K562 (cell line): ENCODE results near the gene GLI1. TPM values are rescaled to one million over a fixed set of nuclear protein-coding genes. Genes with fewer than 3 reads are reported as not detected.

ENCODE experiments used
- ATAC-seq: fragments of 200-7000 bp; cut with Tn5 transposase; 3 replicates; pipeline ENCODE4 v1.9.1; 2020; ENCODE audit warnings: moderate library complexity
- BruUV-seq: library from RNA; stranded (reverse); fragments of 400-500 nt; replicated peaks from 2 replicates; lab custom pipeline; 2021; lab: Mats Ljungman, UMichigan
- CTCF ChIA-PET: fragments of 300-600 bp; formaldehyde crosslinking; extraction: SDS; loops from one replicate; lab custom pipeline; 2021; ENCODE audit warnings: low intra/inter-chr PET ratio; lab: Yijun Ruan, JAX
- POLR2A ChIA-PET: fragments of 300-600, 350-650 bp; sonication (Branson Sonifier 250); formaldehyde crosslinking; extraction: SDS; loops from one replicate; lab custom pipeline; 2021; ENCODE audit warnings: antibody characterized with exemption, inconsistent platforms; lab: Yijun Ruan, JAX
- DNase-seq, 4 experiments: peaks; one replicate each; pipeline versions ENCODE4 v3.0.0 to v3.0.0-alpha.2; 2011 to 2018; ENCODE audit warnings: low spot score in 3 of 4, mixed read lengths in 3 of 4; ENCODE audit errors: extremely low read depth in 1 of 4
- FAIRE-seq: peaks from 2 replicates; lab custom pipeline; 2011; peaks lifted over from hg19 to GRCh38; lab: Jason Lieb, UNC
- H2AFZ ChIP-seq: 2 replicates; pipeline ENCODE4 v1.6.0; 2011; ENCODE audit warnings: low read depth, low read length, control low read depth, inconsistent platforms
- H3K27ac ChIP-seq: fragments of 200-600 bp; 3 replicates; pipeline ENCODE4 v1.8.0; 2011; ENCODE audit warnings: low read depth, mild to moderate bottlenecking, control low read depth, inconsistent platforms, low read length, moderate library complexity, mixed read lengths; ENCODE audit errors: extremely low read depth
- H3K27me3 ChIP-seq, 2 experiments: fragments of 300-600 bp in 1 of 2; 2 replicates in 1 of 2; 3 replicates in 1 of 2; pipeline versions ENCODE4 v1.6.0 to v1.8.0; 2011; ENCODE audit warnings: inconsistent platforms in 2 of 2, low read length in 2 of 2, mild to moderate bottlenecking in 1 of 2, mixed read lengths in 1 of 2, moderate library complexity in 1 of 2; ENCODE audit not compliant: control insufficient read depth in 2 of 2, insufficient read depth in 2 of 2
- H3K36me3 ChIP-seq: fragments of 300-600 bp; 3 replicates; pipeline ENCODE4 v1.8.0; 2011; ENCODE audit warnings: mild to moderate bottlenecking, low read length, inconsistent platforms; ENCODE audit not compliant: control insufficient read depth, insufficient read depth
- H3K4me1 ChIP-seq, 2 experiments: fragments of 200-600 bp in 1 of 2; replicated peaks in 1 of 2; 2 replicates in 1 of 2; 3 replicates in 1 of 2; pipeline versions ENCODE4 v1.5.1 to v1.8.0; 2011; ENCODE audit warnings: inconsistent platforms in 2 of 2, low read length in 2 of 2, mild to moderate bottlenecking in 1 of 2, mixed read lengths in 1 of 2, moderate library complexity in 1 of 2; ENCODE audit not compliant: control insufficient read depth in 2 of 2, insufficient read depth in 2 of 2
- H3K4me2 ChIP-seq: 2 replicates; pipeline ENCODE4 v1.6.1; 2011; ENCODE audit warnings: low read length, control low read depth, inconsistent platforms, mixed read lengths; ENCODE audit not compliant: insufficient read depth
- H3K4me3 ChIP-seq: fragments of 200-600 bp; sonication (generic), shearing (Covaris generic); 2 replicates; pipeline ENCODE4 v1.5.1; 2016; ENCODE audit warnings: control low read depth, inconsistent platforms
- H3K79me2 ChIP-seq: fragments of 200-600 bp; 3 replicates; pipeline ENCODE4 v1.8.0; 2011; ENCODE audit warnings: low read length, inconsistent platforms; ENCODE audit not compliant: control insufficient read depth, insufficient read depth
- H3K9ac ChIP-seq, 2 experiments: 2 replicates each; pipeline versions ENCODE4 v1.6.0 to v1.6.1; 2011; ENCODE audit warnings: low read depth in 2 of 2, low read length in 2 of 2, control low read depth in 1 of 2, inconsistent platforms in 1 of 2, mild to moderate bottlenecking in 1 of 2, mixed read lengths in 1 of 2; ENCODE audit not compliant: insufficient read depth in 1 of 2
- H3K9me1 ChIP-seq: one replicate; pipeline ENCODE4 v1.6.0; 2011; ENCODE audit warnings: inconsistent platforms, mild to moderate bottlenecking, low read length, moderate library complexity; ENCODE audit not compliant: control insufficient read depth, insufficient read depth
- H3K9me3 ChIP-seq: replicated peaks from 2 replicates; pipeline ENCODE4 v1.5.1; 2011; ENCODE audit warnings: low read depth, low read length, inconsistent platforms; ENCODE audit not compliant: control insufficient read depth, insufficient read depth
- H4K20me1 ChIP-seq: replicated peaks from 2 replicates; pipeline ENCODE4 v1.6.1; 2011; ENCODE audit warnings: low read length, inconsistent platforms, mixed read lengths; ENCODE audit not compliant: control insufficient read depth, insufficient read depth
- COPS2 ChIP-seq: fragments of 450-650 bp; conservative IDR thresholded peaks from 2 replicates; pipeline ENCODE4 v1.6.1; 2016; ENCODE audit warnings: mild to moderate bottlenecking, moderate library complexity
- GABPB2 ChIP-seq: fragments of 250-450 bp; sonication (Bioruptor Pico); conservative IDR thresholded peaks from 2 replicates; pipeline ENCODE4 v1.5.1; 2021; ENCODE audit warnings: mild to moderate bottlenecking
- HDAC1 ChIP-seq, 2 experiments: fragments of 450-650 bp; IDR thresholded peaks; 2 replicates each; pipeline ENCODE4 v1.6.1; 2016 to 2017; ENCODE audit warnings: inconsistent platforms in 1 of 2, mild to moderate bottlenecking in 1 of 2, moderate library complexity in 1 of 2
- HSF4 ChIP-seq: fragments of 250-450 bp; sonication (Bioruptor Pico); IDR thresholded peaks from 2 replicates; pipeline ENCODE4 v2.1.2; 2022; ENCODE audit warnings: mild to moderate bottlenecking, moderate library complexity, borderline replicate concordance
- KDM4B ChIP-seq, 2 experiments: fragments of 450-650 bp in 1 of 2; sonication (generic) in 1 of 2; IDR thresholded peaks; 2 replicates each; pipeline ENCODE4 v1.6.1; 2016 to 2017; ENCODE audit warnings: borderline replicate concordance in 2 of 2, antibody characterized with exemption in 1 of 2, low read depth in 1 of 2, mild to moderate bottlenecking in 1 of 2
- LARP7 ChIP-seq: fragments of 450-650 bp; IDR thresholded peaks from 2 replicates; pipeline ENCODE4 v1.6.1; 2016
- PHB ChIP-seq: fragments of 250-450 bp; sonication (Bioruptor Pico); IDR thresholded peaks from 2 replicates; pipeline ENCODE4 v1.5.0; 2021
- POLR2H ChIP-seq: IDR thresholded peaks from 2 replicates; pipeline ENCODE4 v1.6.1; 2016; ENCODE audit warnings: missing genetic modification characterization, low read depth, mild to moderate bottlenecking, control low read depth, missing compliant biosample characterization, moderate library complexity
- ZC3H4 ChIP-seq: sonication (generic); formaldehyde crosslinking; IDR thresholded peaks from 2 replicates; pipeline ENCODE4 v1.9.0; 2021; ENCODE audit warnings: missing genetic modification reagents, borderline replicate concordance
- ZNF263 ChIP-seq: sonication (generic); formaldehyde crosslinking; IDR thresholded peaks from 2 replicates; pipeline ENCODE4 v1.8.0; 2022; ENCODE audit warnings: mild to moderate bottlenecking, missing genetic modification reagents, borderline replicate concordance
- ZNF282 ChIP-seq: sonication (generic); formaldehyde crosslinking; IDR thresholded peaks from 2 replicates; pipeline ENCODE4 v1.8.1; 2023; ENCODE audit warnings: missing genetic modification reagents
- ZNF408 ChIP-seq: fragments of 250-450 bp; sonication (Bioruptor Pico); IDR thresholded peaks from 2 replicates; pipeline ENCODE4 v1.4.0; 2020; ENCODE audit warnings: low read depth, mild to moderate bottlenecking, moderate library complexity
- ZNF586 ChIP-seq: fragments of 450-650 bp; formaldehyde crosslinking; conservative IDR thresholded peaks from 2 replicates; pipeline ENCODE4 v1.4.0; 2020; ENCODE audit warnings: mild to moderate bottlenecking, moderate library complexity
- ZNF77 ChIP-seq: fragments of 250-450 bp; sonication (Bioruptor Pico); IDR thresholded peaks from 2 replicates; pipeline ENCODE4 v1.5.0; 2020
- WGBS: fragments of 100-300 bp; shearing (Covaris generic); methylation state at CpG from one replicate; pipeline ENCODE4 v1.1.6; 2016; ENCODE audit warnings: low coverage, mixed read lengths; ENCODE audit not compliant: insufficient coverage; ENCODE audit errors: missing lambda C conversion rate; 5-methylcytosine and 5-hydroxymethylcytosine counted together
- in situ Hi-C: fragments of 300-500 bp; cut with MboI; formaldehyde crosslinking; loops from 4 replicates; pipeline ENCODE4 v1.15.0; 2018; ENCODE audit warnings: inconsistent platforms, mixed read lengths
- intact Hi-C: fragments of 100-400 bp; cut with micrococcal nuclease; formaldehyde crosslinking; loops from 2 replicates; pipeline ENCODE4 v1.14.2; 2022
- polyA plus RNA-seq, 8 experiments: library from polyadenylated mRNA; depleted of rRNA in 4 of 8; stranded (reverse) in 5 of 8; unstranded in 3 of 8; fragments of >200 nt; fragmentation: Nextera tagmentation in 2 of 8; fragmentation: Illumina TruSeq in 1 of 8; extraction: Ambion mirVana in 2 of 8; extraction: Trizol in 1 of 8; gene quantifications; 2 replicates each; pipeline versions ENCODE4 v1.2.1 to v1.2.3, GENCODE V29; 2011 to 2014; ENCODE audit warnings: inconsistent platforms in 1 of 8, missing spikeins in 1 of 8
- total RNA-seq, 7 experiments: library from RNA; depleted of rRNA in 6 of 7; stranded (reverse); fragments of >200 nt in 6 of 7; fragmentation: Illumina TruSeq in 2 of 7; extraction: Trizol in 2 of 7; gene quantifications; 2 replicates each; pipeline versions ENCODE4 v1.2.1 to v1.2.3, GENCODE V29; 2011 to 2021; ENCODE audit warnings: low replicate concordance in 1 of 7
- TF ChIP-seq, protein P1 (sequence below): sonication (generic); formaldehyde crosslinking; IDR thresholded peaks from 2 replicates; pipeline ENCODE4 v1.8.1; 2022; ENCODE audit warnings: missing genetic modification reagents
- TF ChIP-seq, protein P2 (sequence below): fragments of 250-450 bp; sonication (Bioruptor Pico); IDR thresholded peaks from 2 replicates; pipeline ENCODE4 v1.4.0; 2020; ENCODE audit warnings: mild to moderate bottlenecking, moderate library complexity
- TF ChIP-seq, protein P3 (sequence below): IDR thresholded peaks from 2 replicates; pipeline ENCODE4 v1.6.1; 2014; ENCODE audit warnings: antibody characterized with exemption

The GLI1 gene
- total and polyA plus RNA-seq, 9 of the 15 experiments (the other 6 are each of a cell fraction or from before 2014, with no cell fraction given), result 0.24 to 3.7 (median 0.61) TPM

DNA sequence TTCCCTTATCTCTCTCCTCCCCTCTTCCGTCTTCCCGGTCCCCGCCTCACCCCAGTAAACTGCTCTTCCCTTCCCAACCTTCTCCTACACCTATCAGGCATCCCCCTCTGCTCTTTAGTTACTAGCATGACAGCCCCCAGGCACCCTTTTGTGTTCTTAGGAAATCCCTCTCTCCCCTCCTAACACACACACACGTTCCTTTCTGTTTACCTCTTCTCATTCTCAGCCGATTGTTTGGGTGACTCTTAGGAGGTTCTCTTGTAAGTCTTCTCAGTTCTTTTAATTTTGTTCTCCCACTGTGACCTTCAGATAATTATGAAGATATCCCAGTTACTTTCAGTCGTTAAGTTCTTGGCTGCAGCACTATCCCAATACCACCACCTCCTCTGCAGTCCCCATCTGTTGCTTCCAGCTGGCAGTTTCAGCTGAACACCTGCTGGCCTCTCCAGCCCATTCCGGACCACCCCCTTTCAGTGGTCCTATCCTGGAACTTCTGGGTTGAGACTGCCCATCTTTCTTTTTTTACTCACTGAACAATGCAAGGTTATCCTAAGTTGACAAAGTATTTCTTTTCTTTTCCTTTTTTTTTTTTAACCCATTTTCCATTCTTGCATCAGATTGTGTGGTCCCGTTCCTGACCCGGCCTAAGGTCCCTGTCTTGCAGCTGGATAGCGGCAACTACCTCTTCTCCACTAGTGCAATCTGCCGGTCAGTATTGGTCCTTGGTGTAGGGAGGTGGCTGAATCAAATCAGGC is 29.0 kb downstream of the GLI1 start:
- BruUV-seq, result no TSS peak
- Histone ChIP-seq H3K9ac (peak overlapping the region; percentile 99), H3K4me2 (peak overlapping the region; percentile 98), H3K79me2 (peaks cover 35% of the 10 kb centered on the region), H3K27me3 (no peaks in the 10 kb centered on the region), H2AFZ (peak overlapping the region; percentile 77), H3K27ac (peak overlapping the region; percentile 92), H3K36me3 (peaks cover 45% of the 10 kb centered on the region), H3K9me1 (peaks cover 3% of the 10 kb centered on the region), H4K20me1 (0 out of 2 replicates have a peak, but pooled peaks cover 3% of the 10 kb centered on the region), H3K9me3 (no peaks in the 10 kb centered on the region), H3K4me1 (peaks cover 7 to 15% of the 10 kb centered on the region in 2 experiments), H3K4me3 (peak overlapping the region; percentile 83)
- intact Hi-C loops, result loop anchor here (5.0 kb wide), 1 partner anchor 34 kb away; the partner anchor contains the start of genes DDIT3 and MBD6
- 3% methylated on average over 11 of the region's 11 CpGs for WGBS
- FAIRE-seq (no peak), DNase-seq (peak in 2 of 4 experiments; percentile 34 to 41), ATAC-seq (peak; percentile 53)
- CTCF ChIA-PET, result no interaction called here
- POLR2A ChIA-PET, result interaction anchor here (0.6 to 2.1 kb wide), 6 partner anchors 9 to 260 kb away, joined by 3 to 12 read pairs (median 4); no protein-coding TSS in a partner anchor
- in situ Hi-C loops, result no loop called here
- TF ChIP-seq POLR2H (tag) (peak; percentile 38; the same call in 1 of the 2 replicates), HSF4 (CRISPR knock-in tag) (no peak), KDM4B (IDR thresholded peaks at IDR 0.05; ENCODE audit: borderline replicate concordance in 2 of 2, low read depth in 1 of 2) (no peak), ZNF77 (CRISPR knock-in tag) (no peak), ZNF282 (CRISPR knock-in tag) (no peak), GABPB2 (CRISPR knock-in tag) (no peak), HDAC1 (IDR thresholded peaks at IDR 0.05) (no peak), ZNF586 (CRISPR knock-in tag) (no peak), ZC3H4 (CRISPR knock-in tag) (no peak), PHB (CRISPR knock-in tag) (no peak), ZNF408 (CRISPR knock-in tag) (no peak), COPS2 (no peak), LARP7 (peak; percentile 92; the same call in 1 of the 2 replicates), ZNF263 (CRISPR knock-in tag) (no peak)
- TF ChIP-seq, protein P1, sequence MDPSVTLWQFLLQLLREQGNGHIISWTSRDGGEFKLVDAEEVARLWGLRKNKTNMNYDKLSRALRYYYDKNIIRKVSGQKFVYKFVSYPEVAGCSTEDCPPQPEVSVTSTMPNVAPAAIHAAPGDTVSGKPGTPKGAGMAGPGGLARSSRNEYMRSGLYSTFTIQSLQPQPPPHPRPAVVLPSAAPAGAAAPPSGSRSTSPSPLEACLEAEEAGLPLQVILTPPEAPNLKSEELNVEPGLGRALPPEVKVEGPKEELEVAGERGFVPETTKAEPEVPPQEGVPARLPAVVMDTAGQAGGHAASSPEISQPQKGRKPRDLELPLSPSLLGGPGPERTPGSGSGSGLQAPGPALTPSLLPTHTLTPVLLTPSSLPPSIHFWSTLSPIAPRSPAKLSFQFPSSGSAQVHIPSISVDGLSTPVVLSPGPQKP (CRISPR knock-in tag), result no peak
- TF ChIP-seq, protein P2, sequence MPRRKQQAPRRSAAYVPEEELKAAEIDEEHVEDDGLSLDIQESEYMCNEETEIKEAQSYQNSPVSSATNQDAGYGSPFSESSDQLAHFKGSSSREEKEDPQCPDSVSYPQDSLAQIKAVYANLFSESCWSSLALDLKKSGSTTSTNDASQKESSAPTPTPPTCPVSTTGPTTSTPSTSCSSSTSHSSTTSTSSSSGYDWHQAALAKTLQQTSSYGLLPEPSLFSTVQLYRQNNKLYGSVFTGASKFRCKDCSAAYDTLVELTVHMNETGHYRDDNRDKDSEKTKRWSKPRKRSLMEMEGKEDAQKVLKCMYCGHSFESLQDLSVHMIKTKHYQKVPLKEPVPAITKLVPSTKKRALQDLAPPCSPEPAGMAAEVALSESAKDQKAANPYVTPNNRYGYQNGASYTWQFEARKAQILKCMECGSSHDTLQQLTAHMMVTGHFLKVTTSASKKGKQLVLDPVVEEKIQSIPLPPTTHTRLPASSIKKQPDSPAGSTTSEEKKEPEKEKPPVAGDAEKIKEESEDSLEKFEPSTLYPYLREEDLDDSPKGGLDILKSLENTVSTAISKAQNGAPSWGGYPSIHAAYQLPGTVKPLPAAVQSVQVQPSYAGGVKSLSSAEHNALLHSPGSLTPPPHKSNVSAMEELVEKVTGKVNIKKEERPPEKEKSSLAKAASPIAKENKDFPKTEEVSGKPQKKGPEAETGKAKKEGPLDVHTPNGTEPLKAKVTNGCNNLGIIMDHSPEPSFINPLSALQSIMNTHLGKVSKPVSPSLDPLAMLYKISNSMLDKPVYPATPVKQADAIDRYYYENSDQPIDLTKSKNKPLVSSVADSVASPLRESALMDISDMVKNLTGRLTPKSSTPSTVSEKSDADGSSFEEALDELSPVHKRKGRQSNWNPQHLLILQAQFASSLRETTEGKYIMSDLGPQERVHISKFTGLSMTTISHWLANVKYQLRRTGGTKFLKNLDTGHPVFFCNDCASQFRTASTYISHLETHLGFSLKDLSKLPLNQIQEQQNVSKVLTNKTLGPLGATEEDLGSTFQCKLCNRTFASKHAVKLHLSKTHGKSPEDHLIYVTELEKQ (CRISPR knock-in tag), result no peak
- TF ChIP-seq, protein P3, sequence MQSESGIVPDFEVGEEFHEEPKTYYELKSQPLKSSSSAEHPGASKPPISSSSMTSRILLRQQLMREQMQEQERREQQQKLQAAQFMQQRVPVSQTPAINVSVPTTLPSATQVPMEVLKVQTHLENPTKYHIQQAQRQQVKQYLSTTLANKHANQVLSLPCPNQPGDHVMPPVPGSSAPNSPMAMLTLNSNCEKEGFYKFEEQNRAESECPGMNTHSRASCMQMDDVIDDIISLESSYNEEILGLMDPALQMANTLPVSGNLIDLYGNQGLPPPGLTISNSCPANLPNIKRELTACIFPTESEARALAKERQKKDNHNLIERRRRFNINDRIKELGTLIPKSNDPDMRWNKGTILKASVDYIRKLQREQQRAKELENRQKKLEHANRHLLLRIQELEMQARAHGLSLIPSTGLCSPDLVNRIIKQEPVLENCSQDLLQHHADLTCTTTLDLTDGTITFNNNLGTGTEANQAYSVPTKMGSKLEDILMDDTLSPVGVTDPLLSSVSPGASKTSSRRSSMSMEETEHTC, result no peak
